ENCODE data around the gene OR1J2. TPM values are rescaled to one million over a fixed set of nuclear protein-coding genes. Genes with fewer than 3 reads are reported as not detected.

OR1J2 gene
- polyA plus RNA-seq, 4 donors, result not detected

GRCh38 chr9:122477826-122478225 is 32.8 kb upstream of the OR1J2 start, which contains the start of gene OR1J1:
OR1J1 (minus strand) TSS chr9:122477926; CDS start chr9:122477926, 0 bp downstream.
- no peak for FAIRE-seq
- no peaks in the 10 kb centered on the region for H3K9me3 ChIP-seq (ENCODE audit: control insufficient read depth in 2 of 2, insufficient read depth in 1 of 2, low read depth in 1 of 2, low read length in 1 of 2)
- H3K27ac ChIP-seq (ENCODE audit: low read depth in 1 of 3, low read length in 2 of 3), result no peak within 1 kb of the TSS
- H3K27me3 ChIP-seq (ENCODE audit: control insufficient read depth in 3 of 3, insufficient read depth in 3 of 3, low read length in 3 of 3), result no peaks in the 10 kb centered on the region
- no peaks in the 10 kb centered on the region for H3K36me3 ChIP-seq (ENCODE audit: control insufficient read depth in 3 of 3, insufficient read depth in 2 of 3, low read depth in 1 of 3, low read length in 3 of 3)
- 86 to 88% (median 87%) methylated on average over 6 of the region's 6 CpGs for WGBS, 3 donors
- no peaks in the 10 kb centered on the region for H3K4me1 ChIP-seq (ENCODE audit: control insufficient read depth in 3 of 3, insufficient read depth in 2 of 3, low read depth in 1 of 3, low read length in 2 of 3)
- DNase-seq, result no peak
- H3K4me3 ChIP-seq (ENCODE audit: low read depth in 1 of 3, low read length in 3 of 3), result no peak within 1 kb of the TSS

- 88 to 95% (median 91%) methylated on average over 5 of the region's 5 CpGs for WGBS, 3 donors
- H3K4me3 ChIP-seq (ENCODE audit: low read depth in 1 of 3, low read length in 3 of 3), result no peak overlapping the region
Observed at GRCh38 chr9:122479062-122479461, 31.5 kb upstream of the OR1J2 start.

GRCh38 chr9:122498883-122499288 is 11.7 kb upstream of the OR1J2 start:
- Histone ChIP-seq H3K4me3 (ENCODE audit: low read depth in 1 of 3, low read length in 3 of 3) (no peak overlapping the region), H3K4me1 (ENCODE audit: control insufficient read depth in 3 of 3, insufficient read depth in 2 of 3, low read depth in 1 of 3, low read length in 2 of 3) (no peaks in the 10 kb centered on the region), H3K27ac (ENCODE audit: low read depth in 1 of 3, low read length in 2 of 3) (no peak overlapping the region), H3K27me3 (ENCODE audit: control insufficient read depth in 3 of 3, insufficient read depth in 3 of 3, low read length in 3 of 3) (no peaks in the 10 kb centered on the region), H3K36me3 (ENCODE audit: control insufficient read depth in 3 of 3, insufficient read depth in 2 of 3, low read depth in 1 of 3, low read length in 3 of 3) (no peaks in the 10 kb centered on the region), H3K9me3 (ENCODE audit: control insufficient read depth in 2 of 2, insufficient read depth in 1 of 2, low read depth in 1 of 2, low read length in 1 of 2) (no peaks in the 10 kb centered on the region)
- DNase-seq (peak; percentile 18 to 30), FAIRE-seq (no peak)
- 39 to 65% (median 51%) methylated on average over 2 of the region's 2 CpGs for WGBS, 3 donors

More at GRCh38 chr9:122479062-122479461, 31.5 kb upstream of the OR1J2 start:
- H3K36me3 ChIP-seq (ENCODE audit: control insufficient read depth in 3 of 3, insufficient read depth in 2 of 3, low read depth in 1 of 3, low read length in 3 of 3), result no peaks in the 10 kb centered on the region
- DNase-seq (no peak), FAIRE-seq (no peak)
- H3K9me3 ChIP-seq (ENCODE audit: control insufficient read depth in 2 of 2, insufficient read depth in 1 of 2, low read depth in 1 of 2, low read length in 1 of 2), result no peaks in the 10 kb centered on the region
- H3K27ac ChIP-seq (ENCODE audit: low read depth in 1 of 3, low read length in 2 of 3), result no peak overlapping the region
- H3K27me3 ChIP-seq (ENCODE audit: control insufficient read depth in 3 of 3, insufficient read depth in 3 of 3, low read length in 3 of 3), result no peaks in the 10 kb centered on the region
- no peaks in the 10 kb centered on the region for H3K4me1 ChIP-seq (ENCODE audit: control insufficient read depth in 3 of 3, insufficient read depth in 2 of 3, low read depth in 1 of 3, low read length in 2 of 3)

- H3K36me3 ChIP-seq (ENCODE audit: control insufficient read depth in 3 of 3, insufficient read depth in 2 of 3, low read depth in 1 of 3, low read length in 3 of 3), result no peaks in the 10 kb centered on the region
- no peaks in the 10 kb centered on the region for H3K27me3 ChIP-seq (ENCODE audit: control insufficient read depth in 3 of 3, insufficient read depth in 3 of 3, low read length in 3 of 3)
- DNase-seq (no peak), FAIRE-seq (no peak)
- no peaks in the 10 kb centered on the region for H3K4me1 ChIP-seq (ENCODE audit: control insufficient read depth in 3 of 3, insufficient read depth in 2 of 3, low read depth in 1 of 3, low read length in 2 of 3)
- H3K4me3 ChIP-seq (ENCODE audit: low read depth in 1 of 3, low read length in 3 of 3), result no peak overlapping the region
- no peaks in the 10 kb centered on the region for H3K9me3 ChIP-seq (ENCODE audit: control insufficient read depth in 2 of 2, insufficient read depth in 1 of 2, low read depth in 1 of 2, low read length in 1 of 2)
- WGBS, 3 donors, result 8 to 33% (median 26%) methylated on average over 2 of the region's 2 CpGs
- H3K27ac ChIP-seq (ENCODE audit: low read depth in 1 of 3, low read length in 2 of 3), result no peak overlapping the region
Observed at GRCh38 chr9:122506964-122507363, 3.6 kb upstream of the OR1J2 start.

- H3K4me1 ChIP-seq (ENCODE audit: control insufficient read depth in 3 of 3, insufficient read depth in 2 of 3, low read depth in 1 of 3, low read length in 2 of 3), result no peaks in the 10 kb centered on the region
- no peaks in the 10 kb centered on the region for H3K36me3 ChIP-seq (ENCODE audit: control insufficient read depth in 3 of 3, insufficient read depth in 2 of 3, low read depth in 1 of 3, low read length in 3 of 3)
- 52 to 62% (median 60%) methylated on average over 2 of the region's 2 CpGs for WGBS, 3 donors
- no peak overlapping the region for H3K27ac ChIP-seq (ENCODE audit: low read depth in 1 of 3, low read length in 2 of 3)
- no peak for FAIRE-seq
- H3K4me3 ChIP-seq (ENCODE audit: low read depth in 1 of 3, low read length in 3 of 3), result no peak overlapping the region
- no peaks in the 10 kb centered on the region for H3K27me3 ChIP-seq (ENCODE audit: control insufficient read depth in 3 of 3, insufficient read depth in 3 of 3, low read length in 3 of 3)
- DNase-seq, result no peak
- no peaks in the 10 kb centered on the region for H3K9me3 ChIP-seq (ENCODE audit: control insufficient read depth in 2 of 2, insufficient read depth in 1 of 2, low read depth in 1 of 2, low read length in 1 of 2)
Observed at GRCh38 chr9:122518226-122518625, 7.6 kb downstream of the OR1J2 start.

GRCh38 chr9:122518841-122519240 is 8.2 kb downstream of the OR1J2 start, which contains the start of gene OR1J4:
OR1J4 (plus strand) TSS chr9:122519141; CDS start chr9:122519141, 0 bp downstream.
- DNase-seq, result no peak
- no peaks in the 10 kb centered on the region for H3K36me3 ChIP-seq (ENCODE audit: control insufficient read depth in 3 of 3, insufficient read depth in 2 of 3, low read depth in 1 of 3, low read length in 3 of 3)
- no peak within 1 kb of the TSS for H3K4me3 ChIP-seq (ENCODE audit: low read depth in 1 of 3, low read length in 3 of 3)
- no peaks in the 10 kb centered on the region for H3K9me3 ChIP-seq (ENCODE audit: control insufficient read depth in 2 of 2, insufficient read depth in 1 of 2, low read depth in 1 of 2, low read length in 1 of 2)
- WGBS, 3 donors, result 72 to 77% (median 73%) methylated on average over 4 of the region's 4 CpGs
- no peaks in the 10 kb centered on the region for H3K27me3 ChIP-seq (ENCODE audit: control insufficient read depth in 3 of 3, insufficient read depth in 3 of 3, low read length in 3 of 3)
- FAIRE-seq, result no peak
- H3K27ac ChIP-seq (ENCODE audit: low read depth in 1 of 3, low read length in 2 of 3), result no peak within 1 kb of the TSS
- no peaks in the 10 kb centered on the region for H3K4me1 ChIP-seq (ENCODE audit: control insufficient read depth in 3 of 3, insufficient read depth in 2 of 3, low read depth in 1 of 3, low read length in 2 of 3)

GRCh38 chr9:122519376-122519775 is 8.8 kb downstream of the OR1J2 start:
- Histone ChIP-seq H3K27me3 (ENCODE audit: control insufficient read depth in 3 of 3, insufficient read depth in 3 of 3, low read length in 3 of 3) (no peaks in the 10 kb centered on the region), H3K9me3 (ENCODE audit: control insufficient read depth in 2 of 2, insufficient read depth in 1 of 2, low read depth in 1 of 2, low read length in 1 of 2) (no peaks in the 10 kb centered on the region), H3K4me1 (ENCODE audit: control insufficient read depth in 3 of 3, insufficient read depth in 2 of 3, low read depth in 1 of 3, low read length in 2 of 3) (no peaks in the 10 kb centered on the region), H3K4me3 (ENCODE audit: low read depth in 1 of 3, low read length in 3 of 3) (no peak overlapping the region), H3K27ac (ENCODE audit: low read depth in 1 of 3, low read length in 2 of 3) (no peak overlapping the region), H3K36me3 (ENCODE audit: control insufficient read depth in 3 of 3, insufficient read depth in 2 of 3, low read depth in 1 of 3, low read length in 3 of 3) (no peaks in the 10 kb centered on the region)
- WGBS, 3 donors, result 89 to 96% (median 93%) methylated on average over 3 of the region's 3 CpGs
- DNase-seq (no peak), FAIRE-seq (no peak)

- H3K36me3 ChIP-seq (ENCODE audit: control insufficient read depth in 3 of 3, insufficient read depth in 2 of 3, low read depth in 1 of 3, low read length in 3 of 3), result no peaks in the 10 kb centered on the region
- 85 to 87% (median 85%) methylated on average over 10 of the region's 10 CpGs for WGBS, 3 donors
- FAIRE-seq (no peak), DNase-seq (no peak)
- no peak overlapping the region for H3K4me3 ChIP-seq (ENCODE audit: low read depth in 1 of 3, low read length in 3 of 3)
- no peak overlapping the region for H3K27ac ChIP-seq (ENCODE audit: low read depth in 1 of 3, low read length in 2 of 3)
- H3K4me1 ChIP-seq (ENCODE audit: control insufficient read depth in 3 of 3, insufficient read depth in 2 of 3, low read depth in 1 of 3, low read length in 2 of 3), result no peaks in the 10 kb centered on the region
- no peaks in the 10 kb centered on the region for H3K27me3 ChIP-seq (ENCODE audit: control insufficient read depth in 3 of 3, insufficient read depth in 3 of 3, low read length in 3 of 3)
- H3K9me3 ChIP-seq (ENCODE audit: control insufficient read depth in 2 of 2, insufficient read depth in 1 of 2, low read depth in 1 of 2, low read length in 1 of 2), result no peaks in the 10 kb centered on the region
Observed at GRCh38 chr9:122526602-122527001, 16.0 kb downstream of the OR1J2 start.

- FAIRE-seq (no peak), DNase-seq (no peak)
- no peak within 1 kb of the TSS for H3K4me3 ChIP-seq (ENCODE audit: low read depth in 1 of 3, low read length in 3 of 3)
- 87 to 95% (median 89%) methylated on average over 3 of the region's 3 CpGs for WGBS, 3 donors
- no peaks in the 10 kb centered on the region for H3K36me3 ChIP-seq (ENCODE audit: control insufficient read depth in 3 of 3, insufficient read depth in 2 of 3, low read depth in 1 of 3, low read length in 3 of 3)
- H3K9me3 ChIP-seq (ENCODE audit: control insufficient read depth in 2 of 2, insufficient read depth in 1 of 2, low read depth in 1 of 2, low read length in 1 of 2), result no peaks in the 10 kb centered on the region
- no peaks in the 10 kb centered on the region for H3K4me1 ChIP-seq (ENCODE audit: control insufficient read depth in 3 of 3, insufficient read depth in 2 of 3, low read depth in 1 of 3, low read length in 2 of 3)
- H3K27ac ChIP-seq (ENCODE audit: low read depth in 1 of 3, low read length in 2 of 3), result no peak within 1 kb of the TSS
- no peaks in the 10 kb centered on the region for H3K27me3 ChIP-seq (ENCODE audit: control insufficient read depth in 3 of 3, insufficient read depth in 3 of 3, low read length in 3 of 3)
Observed at GRCh38 chr9:122527193-122527592, 16.6 kb downstream of the OR1J2 start, which contains the start of gene OR1N1. OR1N1 (minus strand) TSS chr9:122527293; CDS start chr9:122527293, 0 bp downstream.

Measured in small intestine (tissue), 7 donors.